Measurements from ENCODE around the gene CAPSL.

The CAPSL gene

GRCh38 chr5:35869685-35870277, 68.6 kb downstream of the CAPSL start:
- DNase-seq (ENCODE audit: low spot score) = no peak
- Histone ChIP-seq H3K27me3 (ENCODE audit: control insufficient read depth in 3 of 3, insufficient read depth in 3 of 3, low read depth in 1 of 3, low read length in 3 of 3) (peaks cover 0 to 3% (median 0%) of the 10 kb centered on the region in 3 experiments), H4K91ac (ENCODE audit: low read depth, low read length, poor library complexity) (no peak overlapping the region), H3K36me3 (replicated peaks in 1 of 2; ENCODE audit: control insufficient read depth in 2 of 2, insufficient read depth in 2 of 2, low read length in 2 of 2) (no peaks in the 10 kb centered on the region), H2BK5ac (ENCODE audit: low read length) (no peak overlapping the region), H3K23ac (ENCODE audit: low read depth, low read length, poor library complexity) (no peak overlapping the region), H3K14ac (ENCODE audit: low read length) (no peak overlapping the region), H3K9me3 (replicated peaks in 1 of 2; ENCODE audit: control insufficient read depth in 2 of 2, insufficient read depth in 1 of 2, low read depth in 1 of 2, low read length in 2 of 2) (no peaks in the 10 kb centered on the region), H3K4me1 (ENCODE audit: control insufficient read depth in 2 of 2, insufficient read depth in 1 of 2, low read depth in 1 of 2, low read length in 2 of 2) (no peaks in the 10 kb centered on the region), H3K27ac (replicated peaks; ENCODE audit: low read length) (no peak overlapping the region), H2BK120ac (ENCODE audit: low read depth, low read length) (no peak overlapping the region), H2BK15ac (ENCODE audit: low read length) (no peak overlapping the region), H3K79me1 (ENCODE audit: low read depth, low read length) (no peaks in the 10 kb centered on the region), H3K9ac (ENCODE audit: low read depth, low read length, poor library complexity) (no peak overlapping the region), H4K8ac (ENCODE audit: low read depth, low read length) (no peak overlapping the region), H3K4ac (ENCODE audit: low read length) (no peak overlapping the region), H2AK5ac (ENCODE audit: low read depth, low read length) (no peak overlapping the region), H3K4me3 (ENCODE audit: low read length in 2 of 2) (no peak overlapping the region), H3K18ac (ENCODE audit: low read length) (no peak overlapping the region), H3K4me2 (ENCODE audit: insufficient read depth, low read length, poor library complexity, severe bottlenecking) (no peak overlapping the region), H2BK12ac (ENCODE audit: low read length) (no peak overlapping the region), H2AFZ (ENCODE audit: low read length) (no peak overlapping the region)
- no CpG with 5 or more reads among the region's 5 CpGs for WGBS, 2 donors (ENCODE audit: extremely low coverage in 2 of 2, insufficient read length in 2 of 2, insufficient replicate concordance in 1 of 2)

GRCh38 chr5:35867998-35868397, 70.4 kb downstream of the CAPSL start:
- Histone ChIP-seq H3K4me3 (ENCODE audit: low read length in 2 of 2) (no peak overlapping the region), H3K4me1 (ENCODE audit: control insufficient read depth in 2 of 2, insufficient read depth in 1 of 2, low read depth in 1 of 2, low read length in 2 of 2) (no peaks in the 10 kb centered on the region)
- WGBS, 2 donors (ENCODE audit: extremely low coverage in 2 of 2, insufficient read length in 2 of 2, insufficient replicate concordance in 1 of 2) = no CpG with 5 or more reads among the region's 4 CpGs

GRCh38 chr5:35863159-35863558, 75.3 kb downstream of the CAPSL start:
- H4K8ac ChIP-seq (ENCODE audit: low read depth, low read length) = no peak overlapping the region
- no peaks in the 10 kb centered on the region for H3K79me1 ChIP-seq (ENCODE audit: low read depth, low read length)
- H3K4me2 ChIP-seq (ENCODE audit: insufficient read depth, low read length, poor library complexity, severe bottlenecking) = no peak overlapping the region
- H3K4me1 ChIP-seq (ENCODE audit: control insufficient read depth in 2 of 2, insufficient read depth in 1 of 2, low read depth in 1 of 2, low read length in 2 of 2) = peaks cover 0 to 8% of the 10 kb centered on the region in 2 donors
- no CpG with 5 or more reads among the region's 3 CpGs for WGBS, 2 donors (ENCODE audit: extremely low coverage in 2 of 2, insufficient read length in 2 of 2, insufficient replicate concordance in 1 of 2)
- no peak overlapping the region for H3K23ac ChIP-seq (ENCODE audit: low read depth, low read length, poor library complexity)
- H2AK5ac ChIP-seq (ENCODE audit: low read depth, low read length) = no peak overlapping the region
- H2BK5ac ChIP-seq (ENCODE audit: low read length) = no peak overlapping the region
- no peak overlapping the region for H3K18ac ChIP-seq (ENCODE audit: low read length)
- DNase-seq (ENCODE audit: low spot score) = no peak
- no peak overlapping the region for H3K4me3 ChIP-seq (ENCODE audit: low read length in 2 of 2)
- H2AFZ ChIP-seq (ENCODE audit: low read length) = no peak overlapping the region
- H3K9ac ChIP-seq (ENCODE audit: low read depth, low read length, poor library complexity) = no peak overlapping the region
- no peak overlapping the region for H3K4ac ChIP-seq (ENCODE audit: low read length)
- no peak overlapping the region for H2BK15ac ChIP-seq (ENCODE audit: low read length)
- no peaks in the 10 kb centered on the region for H3K9me3 ChIP-seq (replicated peaks in 1 of 2; ENCODE audit: control insufficient read depth in 2 of 2, insufficient read depth in 1 of 2, low read depth in 1 of 2, low read length in 2 of 2)
- H3K14ac ChIP-seq (ENCODE audit: low read length) = no peak overlapping the region
- no peak overlapping the region for H2BK120ac ChIP-seq (ENCODE audit: low read depth, low read length)
- no peak overlapping the region for H3K27ac ChIP-seq (replicated peaks; ENCODE audit: low read length)
- no peak overlapping the region for H4K91ac ChIP-seq (ENCODE audit: low read depth, low read length, poor library complexity)
- H2BK12ac ChIP-seq (ENCODE audit: low read length) = no peak overlapping the region
- no peaks in the 10 kb centered on the region for H3K36me3 ChIP-seq (replicated peaks in 1 of 2; ENCODE audit: control insufficient read depth in 2 of 2, insufficient read depth in 2 of 2, low read length in 2 of 2)
- H3K27me3 ChIP-seq (ENCODE audit: control insufficient read depth in 3 of 3, insufficient read depth in 3 of 3, low read depth in 1 of 3, low read length in 3 of 3) = peaks cover 0 to 19% (median 0%) of the 10 kb centered on the region in 3 experiments

More at GRCh38 chr5:35867998-35868397, 70.4 kb downstream of the CAPSL start:
- no peak overlapping the region for H2BK5ac ChIP-seq (ENCODE audit: low read length)
- no peak overlapping the region for H3K18ac ChIP-seq (ENCODE audit: low read length)
- no peak overlapping the region for H3K4ac ChIP-seq (ENCODE audit: low read length)
- no peak overlapping the region for H2AFZ ChIP-seq (ENCODE audit: low read length)
- H3K9ac ChIP-seq (ENCODE audit: low read depth, low read length, poor library complexity) = no peak overlapping the region
- H3K27me3 ChIP-seq (ENCODE audit: control insufficient read depth in 3 of 3, insufficient read depth in 3 of 3, low read depth in 1 of 3, low read length in 3 of 3) = peaks cover 0 to 7% (median 0%) of the 10 kb centered on the region in 3 experiments
- H2BK120ac ChIP-seq (ENCODE audit: low read depth, low read length) = no peak overlapping the region
- DNase-seq (ENCODE audit: low spot score) = no peak
- no peak overlapping the region for H4K91ac ChIP-seq (ENCODE audit: low read depth, low read length, poor library complexity)
- no peak overlapping the region for H2AK5ac ChIP-seq (ENCODE audit: low read depth, low read length)
- H3K36me3 ChIP-seq (replicated peaks in 1 of 2; ENCODE audit: control insufficient read depth in 2 of 2, insufficient read depth in 2 of 2, low read length in 2 of 2) = no peaks in the 10 kb centered on the region
- H3K79me1 ChIP-seq (ENCODE audit: low read depth, low read length) = no peaks in the 10 kb centered on the region
- H4K8ac ChIP-seq (ENCODE audit: low read depth, low read length) = no peak overlapping the region
- H2BK12ac ChIP-seq (ENCODE audit: low read length) = no peak overlapping the region
- no peak overlapping the region for H3K23ac ChIP-seq (ENCODE audit: low read depth, low read length, poor library complexity)
- no peak overlapping the region for H3K27ac ChIP-seq (replicated peaks; ENCODE audit: low read length)
- H3K4me2 ChIP-seq (ENCODE audit: insufficient read depth, low read length, poor library complexity, severe bottlenecking) = no peak overlapping the region
- no peaks in the 10 kb centered on the region for H3K9me3 ChIP-seq (replicated peaks in 1 of 2; ENCODE audit: control insufficient read depth in 2 of 2, insufficient read depth in 1 of 2, low read depth in 1 of 2, low read length in 2 of 2)
- no peak overlapping the region for H3K14ac ChIP-seq (ENCODE audit: low read length)
- no peak overlapping the region for H2BK15ac ChIP-seq (ENCODE audit: low read length)

- H3K18ac ChIP-seq (ENCODE audit: low read length) = no peak overlapping the region
- no peak overlapping the region for H3K4me2 ChIP-seq (ENCODE audit: insufficient read depth, low read length, poor library complexity, severe bottlenecking)
- WGBS, 2 donors (ENCODE audit: extremely low coverage in 2 of 2, insufficient read length in 2 of 2, insufficient replicate concordance in 1 of 2) = no CpG with 5 or more reads among the region's 2 CpGs
- no peak overlapping the region for H3K4ac ChIP-seq (ENCODE audit: low read length)
- H2BK120ac ChIP-seq (ENCODE audit: low read depth, low read length) = no peak overlapping the region
- H3K14ac ChIP-seq (ENCODE audit: low read length) = no peak overlapping the region
- H4K91ac ChIP-seq (ENCODE audit: low read depth, low read length, poor library complexity) = no peak overlapping the region
- no peak overlapping the region for H3K27ac ChIP-seq (replicated peaks; ENCODE audit: low read length)
- no peak for DNase-seq (ENCODE audit: low spot score)
- no peak overlapping the region for H3K23ac ChIP-seq (ENCODE audit: low read depth, low read length, poor library complexity)
- no peak overlapping the region for H3K4me3 ChIP-seq (ENCODE audit: low read length in 2 of 2)
- H3K9ac ChIP-seq (ENCODE audit: low read depth, low read length, poor library complexity) = no peak overlapping the region
- H2BK5ac ChIP-seq (ENCODE audit: low read length) = no peak overlapping the region
- H3K27me3 ChIP-seq (ENCODE audit: control insufficient read depth in 3 of 3, insufficient read depth in 3 of 3, low read depth in 1 of 3, low read length in 3 of 3) = peaks cover 0 to 20% (median 0%) of the 10 kb centered on the region in 3 experiments
- H2AK5ac ChIP-seq (ENCODE audit: low read depth, low read length) = no peak overlapping the region
- H3K9me3 ChIP-seq (replicated peaks in 1 of 2; ENCODE audit: control insufficient read depth in 2 of 2, insufficient read depth in 1 of 2, low read depth in 1 of 2, low read length in 2 of 2) = no peaks in the 10 kb centered on the region
- no peak overlapping the region for H4K8ac ChIP-seq (ENCODE audit: low read depth, low read length)
- no peaks in the 10 kb centered on the region for H3K36me3 ChIP-seq (replicated peaks in 1 of 2; ENCODE audit: control insufficient read depth in 2 of 2, insufficient read depth in 2 of 2, low read length in 2 of 2)
- no peak overlapping the region for H2AFZ ChIP-seq (ENCODE audit: low read length)
- no peak overlapping the region for H2BK12ac ChIP-seq (ENCODE audit: low read length)
- no peak overlapping the region for H2BK15ac ChIP-seq (ENCODE audit: low read length)
- no peaks in the 10 kb centered on the region for H3K79me1 ChIP-seq (ENCODE audit: low read depth, low read length)
- peaks cover 0 to 8% of the 10 kb centered on the region in 2 donors for H3K4me1 ChIP-seq (ENCODE audit: control insufficient read depth in 2 of 2, insufficient read depth in 1 of 2, low read depth in 1 of 2, low read length in 2 of 2)
Observed at GRCh38 chr5:35862126-35862525, 76.3 kb downstream of the CAPSL start.
